ENCODE data around the gene PLK4. TPM values are rescaled to one million over a fixed set of nuclear protein-coding genes. Genes with fewer than 3 reads are reported as not detected.
"Not testable (repeated sequence)": the region's sequence is repeated elsewhere in the genome, so short reads cannot be mapped to it uniquely, and the experiment has no call there.

The PLK4 gene
- polyA plus RNA-seq, 1 donor from 2014 or later, result 1.6 TPM

GRCh38 chr4:127870688-127871087 lies 10.0 kb upstream of the PLK4 start:
- Mint-ChIP-seq H3K4me3 (no peak overlapping the region), H3K27me3 (no peaks in the 10 kb centered on the region), H3K9me3 (no peaks in the 10 kb centered on the region), H3K4me1 (peaks cover 0 to 2% (median 1%) of the 10 kb centered on the region in 3 donors), H3K36me3 (no peaks in the 10 kb centered on the region), H3K27ac (peak overlapping the region in 1 of 3 donors; percentile 3)

- no peak overlapping the region for H3K27ac Mint-ChIP-seq
- H3K36me3 Mint-ChIP-seq, result no peaks in the 10 kb centered on the region
- no peaks in the 10 kb centered on the region for H3K27me3 Mint-ChIP-seq
- H3K4me1 Mint-ChIP-seq, result peaks cover 5 to 12% (median 6%) of the 10 kb centered on the region in 3 donors
- no peak overlapping the region for H3K4me3 Mint-ChIP-seq
- H3K9me3 Mint-ChIP-seq, result no peaks in the 10 kb centered on the region
Observed at GRCh38 chr4:127875791-127876190, 4.9 kb upstream of the PLK4 start.

GRCh38 chr4:127881563-127881864 lies 821 bp downstream of the PLK4 start:
- peaks cover 9 to 18% (median 12%) of the 10 kb centered on the region in 3 donors for H3K4me1 Mint-ChIP-seq
- no peaks in the 10 kb centered on the region for H3K27me3 Mint-ChIP-seq
- H3K4me3 Mint-ChIP-seq, result peak overlapping the region; percentile 94 to 98 (median 97)
- H3K36me3 Mint-ChIP-seq, result peaks cover 4% of the 10 kb centered on the region
- H3K27ac Mint-ChIP-seq, result peak overlapping the region; percentile 68 to 100 (median 95)
- H3K9me3 Mint-ChIP-seq, result no peaks in the 10 kb centered on the region

GRCh38 chr4:127888559-127888958 lies 7.9 kb downstream of the PLK4 start:
- H3K36me3 Mint-ChIP-seq, result peaks cover 9% of the 10 kb centered on the region
- H3K4me3 Mint-ChIP-seq, result no peak overlapping the region
- H3K9me3 Mint-ChIP-seq, result no peaks in the 10 kb centered on the region
- no peaks in the 10 kb centered on the region for H3K27me3 Mint-ChIP-seq
- no peak overlapping the region for H3K27ac Mint-ChIP-seq
- H3K4me1 Mint-ChIP-seq, result peaks cover 0 to 1% (median 0%) of the 10 kb centered on the region in 3 donors

- H3K36me3 Mint-ChIP-seq, result peaks cover 9% of the 10 kb centered on the region
- H3K27me3 Mint-ChIP-seq, result no peaks in the 10 kb centered on the region
- H3K27ac Mint-ChIP-seq, result no peak overlapping the region
- H3K4me3 Mint-ChIP-seq, result no peak overlapping the region
- H3K4me1 Mint-ChIP-seq, result peaks cover 0 to 1% (median 0%) of the 10 kb centered on the region in 3 donors
- no peaks in the 10 kb centered on the region for H3K9me3 Mint-ChIP-seq
Observed at GRCh38 chr4:127889903-127890302, 9.2 kb downstream of the PLK4 start.

- no peaks in the 10 kb centered on the region for H3K4me1 Mint-ChIP-seq
- no peaks in the 10 kb centered on the region for H3K27me3 Mint-ChIP-seq
- H3K27ac Mint-ChIP-seq, result no peak overlapping the region
- H3K36me3 Mint-ChIP-seq, result peaks cover 1% of the 10 kb centered on the region
- H3K4me3 Mint-ChIP-seq, result no peak overlapping the region
- H3K9me3 Mint-ChIP-seq, result no peaks in the 10 kb centered on the region
Observed at GRCh38 chr4:127896069-127896468, 15.4 kb downstream of the PLK4 start.

- no peaks in the 10 kb centered on the region for H3K4me1 Mint-ChIP-seq
- H3K4me3 Mint-ChIP-seq, result no peak overlapping the region
- H3K36me3 Mint-ChIP-seq, result peaks cover 1% of the 10 kb centered on the region
- no peaks in the 10 kb centered on the region for H3K27me3 Mint-ChIP-seq
- no peaks in the 10 kb centered on the region for H3K9me3 Mint-ChIP-seq
- H3K27ac Mint-ChIP-seq, result no peak overlapping the region
Observed at GRCh38 chr4:127896528-127896927, 15.8 kb downstream of the PLK4 start.

- not testable (repeated sequence) for H3K27ac Mint-ChIP-seq, H3K36me3 Mint-ChIP-seq, H3K4me1 Mint-ChIP-seq, H3K9me3 Mint-ChIP-seq, H3K27me3 Mint-ChIP-seq, H3K4me3 Mint-ChIP-seq
Observed at GRCh38 chr4:127899682-127900081, 19.0 kb downstream of the PLK4 start.

GRCh38 chr4:127905029-127905428 lies 24.3 kb downstream of the PLK4 start:
- Mint-ChIP-seq H3K27ac (no peak overlapping the region), H3K36me3 (no peaks in the 10 kb centered on the region), H3K4me3 (no peak overlapping the region), H3K4me1 (no peaks in the 10 kb centered on the region), H3K9me3 (no peaks in the 10 kb centered on the region), H3K27me3 (no peaks in the 10 kb centered on the region)

- Mint-ChIP-seq H3K36me3 (peaks cover 8% of the 10 kb centered on the region), H3K9me3 (no peaks in the 10 kb centered on the region), H3K27me3 (no peaks in the 10 kb centered on the region), H3K27ac (no peak overlapping the region), H3K4me1 (peaks cover 0 to 1% (median 0%) of the 10 kb centered on the region in 3 donors), H3K4me3 (no peak overlapping the region)
Observed at GRCh38 chr4:127916512-127916911, 35.8 kb downstream of the PLK4 start.

GRCh38 chr4:127917151-127917550 lies 36.5 kb downstream of the PLK4 start:
- Mint-ChIP-seq H3K27me3 (no peaks in the 10 kb centered on the region), H3K4me1 (peaks cover 0 to 1% (median 0%) of the 10 kb centered on the region in 3 donors), H3K27ac (no peak overlapping the region), H3K4me3 (no peak overlapping the region), H3K9me3 (no peaks in the 10 kb centered on the region), H3K36me3 (peaks cover 8% of the 10 kb centered on the region)

GRCh38 chr4:127920521-127920920 lies 39.8 kb downstream of the PLK4 start:
- Mint-ChIP-seq H3K27me3 (no peaks in the 10 kb centered on the region), H3K36me3 (peaks cover 13% of the 10 kb centered on the region), H3K9me3 (no peaks in the 10 kb centered on the region), H3K27ac (no peak overlapping the region), H3K4me3 (no peak overlapping the region), H3K4me1 (peaks cover 0 to 1% (median 0%) of the 10 kb centered on the region in 3 donors)

GRCh38 chr4:127922226-127922625 lies 41.5 kb downstream of the PLK4 start:
- peaks cover 0 to 3% (median 0%) of the 10 kb centered on the region in 3 donors for H3K9me3 Mint-ChIP-seq
- peaks cover 14% of the 10 kb centered on the region for H3K36me3 Mint-ChIP-seq
- H3K4me3 Mint-ChIP-seq, result no peak overlapping the region
- peaks cover 0 to 1% (median 0%) of the 10 kb centered on the region in 3 donors for H3K4me1 Mint-ChIP-seq
- no peaks in the 10 kb centered on the region for H3K27me3 Mint-ChIP-seq
- no peak overlapping the region for H3K27ac Mint-ChIP-seq

GRCh38 chr4:127925720-127926119 lies 45.0 kb downstream of the PLK4 start:
- not testable (repeated sequence) for H3K4me3 Mint-ChIP-seq, H3K9me3 Mint-ChIP-seq, H3K4me1 Mint-ChIP-seq, H3K27ac Mint-ChIP-seq, H3K27me3 Mint-ChIP-seq
- H3K36me3 Mint-ChIP-seq, result peaks cover 12% of the 10 kb centered on the region

- Mint-ChIP-seq H3K4me3 (no peak overlapping the region), H3K27me3 (no peaks in the 10 kb centered on the region), H3K9me3 (peaks cover 0 to 3% (median 0%) of the 10 kb centered on the region in 3 donors), H3K27ac (no peak overlapping the region), H3K4me1 (no peaks in the 10 kb centered on the region), H3K36me3 (peaks cover 8% of the 10 kb centered on the region)
Observed at GRCh38 chr4:127930175-127930574, 49.5 kb downstream of the PLK4 start.

GRCh38 chr4:127931836-127932235 lies 51.1 kb downstream of the PLK4 start:
- H3K9me3 Mint-ChIP-seq, H3K27ac Mint-ChIP-seq, H3K4me1 Mint-ChIP-seq, H3K4me3 Mint-ChIP-seq, H3K27me3 Mint-ChIP-seq, H3K36me3 Mint-ChIP-seq: not testable (repeated sequence)

GRCh38 chr4:127936974-127937373 lies 56.3 kb downstream of the PLK4 start:
- H3K4me3 Mint-ChIP-seq, result no peak overlapping the region
- no peaks in the 10 kb centered on the region for H3K4me1 Mint-ChIP-seq
- H3K9me3 Mint-ChIP-seq, result no peaks in the 10 kb centered on the region
- H3K36me3 Mint-ChIP-seq, result peaks cover 9% of the 10 kb centered on the region
- H3K27ac Mint-ChIP-seq, result no peak overlapping the region
- no peaks in the 10 kb centered on the region for H3K27me3 Mint-ChIP-seq
